ENCODE results near the gene PPP2R2B.
"Not testable (repeated sequence)": the region's sequence is repeated elsewhere in the genome, so short reads cannot be mapped to it uniquely, and the experiment has no call there.

Gene PPP2R2B

DNA sequence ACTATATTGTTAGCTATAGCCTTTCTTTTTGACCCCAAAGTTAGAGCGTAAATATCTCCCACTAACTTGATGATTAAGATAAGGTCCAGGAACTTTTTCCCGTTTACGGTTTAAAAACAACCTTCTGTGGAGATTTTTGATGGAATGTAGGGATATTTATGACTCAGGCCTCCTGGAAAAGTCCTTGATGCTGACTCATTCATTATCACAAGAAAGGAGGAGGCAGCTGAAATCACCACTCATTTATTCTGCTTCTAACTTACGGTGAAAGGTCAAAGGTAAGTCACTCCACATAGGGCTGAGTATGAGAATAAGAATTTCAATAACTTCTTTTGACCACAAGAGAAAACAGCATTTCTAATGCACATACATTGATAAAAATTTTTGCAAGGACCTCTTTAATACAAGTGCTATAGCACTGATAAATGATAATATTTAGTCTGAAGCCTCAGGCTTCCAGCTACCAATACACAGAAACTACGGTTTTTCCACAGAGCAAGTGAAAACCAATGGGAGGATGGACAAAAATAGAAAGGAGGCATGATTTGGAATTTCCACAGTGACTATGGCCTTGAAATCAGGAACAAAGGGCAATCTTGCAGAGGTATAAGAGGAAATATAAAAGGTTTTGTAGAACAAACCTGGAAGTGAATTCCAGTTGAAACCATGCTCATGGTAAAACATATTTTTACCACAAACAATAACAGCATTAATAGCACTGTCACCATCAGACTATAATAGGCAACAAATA is 146.5 kb downstream of the PPP2R2B start:
- DNase-seq: no peak

DNA sequence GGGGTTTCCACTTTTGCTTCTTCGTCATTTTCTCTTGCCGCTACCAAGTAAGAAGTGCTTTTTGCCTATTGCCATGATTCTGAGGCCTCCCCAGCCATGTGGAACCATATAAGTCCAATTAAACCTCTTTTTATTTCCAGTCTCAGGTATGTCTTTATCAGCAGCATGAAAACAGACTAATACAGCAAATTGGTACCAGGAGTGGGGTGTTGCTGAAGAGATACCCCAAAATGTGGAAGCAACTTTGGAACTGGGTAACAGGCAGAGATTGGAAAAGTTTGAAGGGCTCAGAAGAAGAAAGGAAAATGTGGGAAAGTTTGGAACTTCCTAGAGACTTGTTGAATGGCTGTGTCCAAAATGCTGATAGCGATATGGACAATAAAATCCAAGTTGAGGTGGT is 149.8 kb downstream of the PPP2R2B start:
- DNase-seq: not testable (repeated sequence)

- DNase-seq: no peak
These were observed 151.7 kb downstream of the PPP2R2B start for GRCh38 chr5:146726891-146727290.

DNA sequence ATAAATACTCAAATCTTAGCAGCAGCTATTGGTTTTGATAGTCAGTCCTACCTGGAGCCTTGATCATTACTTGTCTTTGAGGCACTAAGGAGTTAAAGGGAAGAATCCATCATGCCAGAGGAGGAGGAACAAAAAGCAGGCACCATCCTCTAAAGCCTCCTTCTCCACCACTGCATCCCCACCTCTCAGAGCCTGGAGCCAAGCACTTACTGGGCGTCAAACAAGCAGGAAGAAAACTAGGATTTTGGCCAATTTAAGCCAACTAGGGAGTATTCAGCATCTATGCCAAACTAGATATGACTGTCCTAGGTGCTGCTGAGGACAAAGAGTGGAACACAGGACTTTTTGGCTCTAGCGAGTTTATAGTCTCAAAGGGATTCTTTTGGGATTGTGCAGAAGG is 152.5 kb downstream of the PPP2R2B start:
- DNase-seq: no peak

DNA sequence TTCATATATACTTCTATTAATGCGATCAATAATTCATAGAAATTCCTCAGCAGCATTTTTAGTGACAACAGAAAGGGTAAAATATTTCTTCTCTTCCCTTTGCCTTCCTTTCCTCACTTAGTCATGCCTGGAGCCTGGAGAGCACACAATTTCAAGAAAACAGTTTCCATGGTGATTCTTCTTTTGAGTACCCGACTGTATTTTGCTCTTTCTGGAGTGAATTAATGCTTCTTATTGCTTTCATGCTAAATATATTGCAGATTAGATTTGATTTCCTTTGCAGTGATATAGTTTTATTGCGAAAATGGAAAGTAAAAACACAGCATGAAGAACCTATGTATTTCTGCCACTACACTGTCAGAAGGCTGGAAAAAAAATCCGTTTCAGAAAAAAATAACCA is 153.5 kb downstream of the PPP2R2B start:
- no peak for DNase-seq

GRCh38 chr5:146722361-146722779 is 156.2 kb downstream of the PPP2R2B start:
- peak; percentile 3 for DNase-seq

- no peak for DNase-seq
These were observed 157.3 kb downstream of the PPP2R2B start for GRCh38 chr5:146721073-146721815.

- no peak for DNase-seq
These were observed 158.4 kb downstream of the PPP2R2B start for GRCh38 chr5:146720107-146720506.

DNA sequence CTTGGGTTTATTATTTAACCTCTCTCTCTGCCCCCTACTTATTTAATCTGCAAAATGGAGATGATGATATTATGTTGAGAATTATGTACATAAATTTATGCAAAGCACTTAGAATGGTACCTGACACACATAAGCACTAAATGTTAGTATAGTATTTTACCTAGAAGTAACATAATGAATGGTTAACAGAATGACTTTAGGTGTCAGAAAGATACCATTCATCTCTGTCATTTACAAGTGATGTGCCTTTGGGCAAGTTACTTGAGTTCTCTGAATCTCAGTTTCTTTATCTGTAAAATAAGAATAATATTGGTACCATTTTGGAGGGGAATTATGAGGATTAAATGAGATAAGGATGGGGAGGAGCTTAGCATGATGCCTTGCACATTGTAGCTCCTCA is 159.4 kb downstream of the PPP2R2B start:
- no peak for DNase-seq

GRCh38 chr5:146718609-146719008 is 159.9 kb downstream of the PPP2R2B start:
- no peak for DNase-seq

DNA sequence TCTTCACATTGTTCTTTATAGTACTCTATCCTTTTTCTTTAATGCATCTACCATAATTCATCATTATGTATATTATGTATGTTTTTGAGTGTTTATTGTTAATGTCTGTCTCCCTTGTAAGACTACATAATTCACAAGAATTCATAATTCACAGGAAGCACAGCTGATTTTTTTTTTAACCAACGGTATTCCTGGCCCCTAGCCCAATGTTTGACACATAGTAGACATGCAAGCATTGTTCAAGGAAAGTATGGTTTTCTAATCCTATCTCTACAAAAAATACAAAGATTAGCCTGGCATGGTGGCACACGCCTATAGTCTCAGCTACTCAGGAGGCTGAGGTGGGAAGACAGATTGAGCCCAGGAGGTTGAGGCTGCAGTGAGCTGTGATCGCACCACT is 160.6 kb downstream of the PPP2R2B start:
- DNase-seq: no peak

- DNase-seq: no peak
These were observed 161.9 kb downstream of the PPP2R2B start for GRCh38 chr5:146716636-146717035.

- no peak for DNase-seq
These were observed 168.2 kb downstream of the PPP2R2B start for GRCh38 chr5:146710348-146710747.

- DNase-seq: no peak
These were observed 171.2 kb downstream of the PPP2R2B start for GRCh38 chr5:146707316-146707715.

DNA sequence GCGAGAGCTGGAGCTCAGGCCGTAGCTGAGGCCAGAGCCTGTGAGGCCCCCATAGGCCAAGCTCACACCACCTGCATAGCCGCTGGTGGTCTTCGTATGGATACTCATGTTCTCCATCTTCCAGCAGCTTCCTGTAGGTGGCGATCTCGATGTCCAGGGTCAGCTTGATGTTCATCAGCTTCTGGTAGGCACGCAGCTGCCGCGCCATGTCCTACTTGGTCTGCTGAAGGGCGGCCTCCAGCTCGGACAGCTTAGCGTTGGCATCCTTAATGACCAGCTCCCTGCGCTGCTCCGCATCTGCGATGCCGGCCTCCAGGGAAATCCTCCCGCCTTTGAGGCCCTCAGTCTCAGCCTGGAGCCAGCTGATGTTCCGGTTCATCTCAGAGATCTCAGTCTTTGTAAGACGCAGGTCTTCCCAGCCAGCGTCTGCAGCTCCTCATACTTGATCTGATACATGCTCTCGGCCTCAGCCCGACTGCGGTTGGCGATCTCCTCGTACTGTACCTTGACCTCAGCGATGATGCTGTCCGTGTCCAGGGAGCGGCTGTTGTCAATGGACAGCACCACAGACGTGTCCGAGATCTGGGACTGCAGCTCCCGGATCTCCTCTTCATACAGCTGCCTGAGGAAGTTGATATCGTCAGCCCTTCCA is 172.1 kb downstream of the PPP2R2B start:
- no peak for DNase-seq

DNA sequence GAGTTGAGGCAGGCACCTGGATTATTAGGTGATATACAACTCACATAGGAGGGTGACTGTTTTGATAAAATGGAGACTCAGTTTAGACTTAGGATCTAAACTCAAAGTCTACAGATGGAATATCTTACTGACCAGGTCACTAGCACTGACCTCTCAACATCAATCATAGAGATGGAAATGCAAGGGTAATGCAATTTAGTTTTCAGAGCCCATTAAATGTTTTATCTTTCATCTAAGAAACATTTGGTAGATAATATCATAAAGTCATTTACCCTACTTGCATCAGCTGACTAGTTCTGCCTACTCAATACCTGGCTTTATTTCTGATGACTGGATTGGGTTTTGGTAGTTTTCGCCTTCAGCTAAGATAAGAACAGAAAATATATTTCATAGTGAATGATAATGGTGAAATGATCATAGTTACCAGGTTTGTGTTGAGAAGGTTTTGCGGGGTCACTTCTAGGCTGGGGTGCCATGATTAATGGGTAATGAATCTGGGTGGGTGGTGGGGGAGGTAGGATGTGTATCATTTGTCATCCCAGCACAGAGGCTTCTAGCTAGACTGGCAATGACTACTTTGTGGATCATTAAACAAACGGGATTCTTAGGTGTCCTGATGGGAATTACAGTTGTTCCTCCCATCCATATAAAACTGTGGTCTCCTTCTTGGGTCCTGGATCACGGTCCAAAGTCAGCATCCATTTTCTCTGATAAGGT is 173.4 kb downstream of the PPP2R2B start:
- DNase-seq: no peak

GRCh38 chr5:146703899-146704298 is 174.7 kb downstream of the PPP2R2B start:
- DNase-seq: no peak

DNA sequence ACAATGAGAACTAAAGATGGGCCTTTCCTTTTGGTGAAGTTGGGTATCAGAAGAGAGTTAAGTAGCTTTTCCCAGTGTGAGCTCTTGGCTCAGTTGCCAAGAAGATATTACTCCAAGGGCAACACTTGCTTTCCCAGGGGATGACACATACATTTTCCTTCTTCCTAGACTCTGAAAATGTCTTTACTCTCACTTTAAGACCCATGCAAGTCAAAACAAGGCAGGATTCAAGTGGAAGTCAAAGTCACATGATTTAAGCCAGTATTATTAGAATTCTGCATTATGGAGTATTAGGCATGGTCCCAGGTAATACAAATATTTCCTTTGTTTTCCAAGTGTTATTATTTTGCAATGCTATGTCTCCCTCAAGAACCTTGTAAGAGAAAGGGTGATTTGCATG is 175.1 kb downstream of the PPP2R2B start:
- DNase-seq: no peak

- no peak for DNase-seq
These were observed 178.7 kb downstream of the PPP2R2B start for GRCh38 chr5:146699664-146700418.

DNA sequence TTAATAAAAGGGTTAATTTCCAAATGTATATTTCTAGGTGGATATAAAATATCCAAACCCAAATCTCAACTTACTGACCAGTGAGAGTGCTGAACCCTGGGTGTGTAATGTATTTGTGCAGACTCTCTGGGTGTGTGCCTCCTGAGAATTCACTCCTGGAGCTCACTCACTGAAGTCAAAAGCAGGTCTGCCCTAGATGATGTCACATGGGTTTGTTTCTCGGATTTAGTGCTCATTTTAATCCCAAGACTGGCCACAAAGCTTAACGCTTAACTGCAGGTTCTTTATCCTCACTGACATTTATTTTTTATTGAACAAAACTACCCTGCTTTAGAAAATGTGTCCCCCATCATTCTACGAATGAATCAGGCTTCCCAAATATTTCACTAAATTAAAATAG is 179.4 kb downstream of the PPP2R2B start:
- DNase-seq: peak; percentile 53

DNA sequence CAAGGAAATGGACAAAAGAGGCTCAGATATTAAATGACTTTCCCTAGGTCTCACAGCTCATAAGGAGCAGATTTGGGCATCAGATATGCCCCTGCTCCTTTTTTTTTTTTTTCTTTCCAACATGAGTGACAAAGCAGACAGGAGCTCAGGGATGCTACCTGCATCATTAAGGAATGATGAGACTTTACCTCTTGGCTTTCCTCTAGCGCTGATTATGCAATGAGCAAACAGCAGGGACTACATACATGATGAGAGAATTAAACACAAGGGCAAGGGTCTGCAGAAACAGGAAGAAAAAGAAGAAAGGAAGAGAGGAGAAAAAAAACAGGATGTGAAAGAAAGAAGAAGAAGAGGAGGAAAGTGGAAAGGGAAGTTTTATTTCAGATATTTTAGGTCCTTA is 179.9 kb downstream of the PPP2R2B start:
- DNase-seq: peak; percentile 67

DNA sequence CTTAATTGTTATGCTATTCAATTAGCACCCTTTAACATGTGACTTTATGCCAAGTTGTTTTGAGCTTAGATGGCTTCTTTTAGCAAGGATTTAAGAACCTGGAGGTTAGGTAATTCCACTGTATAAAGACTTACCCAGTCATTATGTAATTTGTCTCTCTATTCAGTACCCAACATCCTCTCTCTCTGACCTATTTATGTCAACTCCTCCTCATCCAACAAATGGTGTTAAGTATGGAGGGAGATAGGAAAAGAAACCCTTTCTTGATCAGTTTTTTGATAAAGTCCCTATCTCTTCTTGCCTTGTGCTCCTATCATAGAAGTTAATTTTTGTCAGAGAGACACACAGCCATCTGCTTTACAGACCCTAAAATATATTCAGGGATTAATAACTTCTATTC is 181.3 kb downstream of the PPP2R2B start:
- no peak for DNase-seq

DNA sequence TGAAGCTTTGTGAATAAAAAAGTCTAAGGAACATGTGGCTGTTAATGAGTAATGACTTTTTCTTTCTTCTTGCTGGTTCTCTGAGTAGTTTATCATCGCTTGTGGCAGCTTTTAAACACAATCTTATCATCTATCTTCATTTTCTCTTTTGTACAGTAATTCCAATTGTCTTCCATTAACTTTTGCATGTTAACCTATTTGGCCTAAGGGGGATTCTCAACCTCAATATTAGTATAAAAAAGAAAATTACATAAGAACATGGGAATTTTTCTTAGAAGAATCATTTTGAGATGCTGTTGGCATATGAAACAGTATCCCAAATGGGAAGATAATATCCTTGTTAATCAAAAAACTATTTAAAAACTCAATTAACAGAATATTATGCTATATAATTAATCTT is 182.9 kb downstream of the PPP2R2B start:
- DNase-seq: no peak
